HCT116 (cell line): Measurements from ENCODE around the gene OR2L8. TPM values are rescaled to one million over a fixed set of nuclear protein-coding genes. Genes with fewer than 3 reads are reported as not detected.

Experiments used
- ATAC-seq: fragments of 200-7000 bp; cut with Tn5 transposase; 2 replicates; pipeline ENCODE4 v1.9.1; 2020; ENCODE audit warnings: mild to moderate bottlenecking, moderate library complexity
- BruUV-seq: library from RNA; stranded (reverse); fragments of 400-500 nt; replicated peaks from 2 replicates; lab custom pipeline; 2021; lab: Mats Ljungman, UMichigan
- CTCF ChIA-PET: fragments of 300-600 bp; sonication (Branson Sonifier 250); formaldehyde crosslinking; loops from one replicate; lab custom pipeline; 2021; ENCODE audit warnings: antibody characterized with exemption; lab: Charles Lee
- POLR2A ChIA-PET: fragments of 300-600, 350-600 bp; sonication (Branson Sonifier 250); formaldehyde crosslinking; loops from one replicate; lab custom pipeline; 2021; ENCODE audit warnings: antibody characterized with exemption; lab: Charles Lee
- RAD21 ChIA-PET, 2 experiments: fragments of 300-600 bp; sonication (Branson Sonifier 250); formaldehyde crosslinking; loops; one replicate each; lab custom pipeline; 2023; ENCODE audit warnings: low total read pairs in 2 of 2; ENCODE audit not compliant: uncharacterized antibody in 2 of 2, unreplicated experiment in 2 of 2, low non-redundant PET in 1 of 2; lab: Charles Lee
- DNase-seq: peaks from one replicate; pipeline ENCODE4 v3.0.0-alpha.2; 2010; ENCODE audit warnings: low read depth, low spot score
- H2AFZ ChIP-seq: fragments of 200-600 bp; shearing (Covaris generic), sonication (generic); 2 replicates; pipeline ENCODE4 v1.6.1; 2017; ENCODE audit warnings: low read depth, mixed run types, mixed read lengths, antibody characterized with exemption, low read length; ENCODE audit not compliant: poor library complexity, severe bottlenecking
- H3K27ac ChIP-seq: 2 replicates; pipeline ENCODE4 v1.5.1; 2012; ENCODE audit warnings: low read depth, low read length
- H3K27me3 ChIP-seq: fragments of 200-600 bp; sonication (generic); 2 replicates; pipeline ENCODE4 v1.6.1; 2016; ENCODE audit warnings: mixed run types, low read length, mixed read lengths; ENCODE audit not compliant: insufficient read depth
- H3K36me3 ChIP-seq, 2 experiments: fragments of 200-500 bp in 1 of 2; fragments of 200-600 bp in 1 of 2; sonication (Bioruptor generic) in 1 of 2; sonication (generic) in 1 of 2; 2 replicates each; pipeline versions ENCODE4 v1.5.1 to v1.6.1; 2014 to 2016; ENCODE audit warnings: low read length in 2 of 2, inconsistent platforms in 1 of 2, mixed read lengths in 1 of 2, mixed run types in 1 of 2; ENCODE audit not compliant: insufficient read depth in 2 of 2, control insufficient read depth in 1 of 2
- H3K4me1 ChIP-seq, 2 experiments: fragments of 200-600 bp in 1 of 2; sonication (generic) in 1 of 2; 2 replicates each; pipeline versions ENCODE4 v1.5.1 to v1.6.1; 2012 to 2017; ENCODE audit warnings: low read length in 2 of 2, inconsistent platforms in 1 of 2, mild to moderate bottlenecking in 1 of 2, mixed read lengths in 1 of 2, mixed run types in 1 of 2, moderate library complexity in 1 of 2; ENCODE audit not compliant: insufficient read depth in 2 of 2, control insufficient read depth in 1 of 2
- H3K4me2 ChIP-seq: fragments of 200-600 bp; sonication (generic); 2 replicates; pipeline ENCODE4 v1.6.1; 2017; ENCODE audit warnings: mixed run types, low read length, mixed read lengths
- H3K4me3 ChIP-seq, 2 experiments: fragments of 200-600 bp in 1 of 2; sonication (generic) in 1 of 2; replicated peaks in 1 of 2; 2 replicates each; pipeline ENCODE4 v1.5.1; 2011 to 2016; ENCODE audit warnings: low read length in 2 of 2, control low read depth in 1 of 2, low read depth in 1 of 2, mild to moderate bottlenecking in 1 of 2, mixed read lengths in 1 of 2, mixed run types in 1 of 2
- H3K79me2 ChIP-seq: fragments of 200-600 bp; sonication (generic); 2 replicates; pipeline ENCODE4 v1.6.1; 2017; ENCODE audit warnings: mild to moderate bottlenecking, mixed run types, low read length, moderate library complexity, mixed read lengths; ENCODE audit not compliant: insufficient read depth
- H3K9ac ChIP-seq: fragments of 200-600 bp; sonication (generic); 2 replicates; pipeline ENCODE4 v1.6.1; 2016; ENCODE audit warnings: low read length, mixed read lengths
- H3K9me2 ChIP-seq: fragments of 200-600 bp; sonication (generic), shearing (Covaris generic); 2 replicates; pipeline ENCODE4 v1.6.1; 2017; ENCODE audit warnings: mixed run types, mild to moderate bottlenecking, moderate library complexity; ENCODE audit not compliant: insufficient read depth
- H3K9me3 ChIP-seq, 2 experiments: fragments of 200-500 bp in 1 of 2; fragments of 200-600 bp in 1 of 2; sonication (Bioruptor generic) in 1 of 2; sonication (generic) in 1 of 2; 2 replicates each; pipeline ENCODE4 v1.6.1; 2014 to 2017; ENCODE audit warnings: low read length in 2 of 2, mixed read lengths in 2 of 2, inconsistent platforms in 1 of 2, low read depth in 1 of 2, mild to moderate bottlenecking in 1 of 2, mixed run types in 1 of 2, moderate library complexity in 1 of 2; ENCODE audit not compliant: control insufficient read depth in 1 of 2, insufficient read depth in 1 of 2
- H4K20me1 ChIP-seq: fragments of 200-600 bp; sonication (generic), shearing (Covaris generic); 2 replicates; pipeline ENCODE4 v1.6.1; 2017; ENCODE audit warnings: mixed run types, mild to moderate bottlenecking, moderate library complexity; ENCODE audit not compliant: insufficient read depth
- ATF3 ChIP-seq: IDR thresholded peaks from 2 replicates; pipeline ENCODE4 v1.6.1; 2012
- CBX3 ChIP-seq: IDR thresholded peaks from 2 replicates; pipeline ENCODE4 v1.6.1; 2012; ENCODE audit warnings: low read depth
- CEBPB ChIP-seq: IDR thresholded peaks from 2 replicates; pipeline ENCODE4 v1.6.1; 2012; ENCODE audit warnings: low read depth
- CTCF ChIP-seq, 3 experiments: fragments of 200-600 bp in 1 of 3; sonication (generic) in 1 of 3; IDR thresholded peaks in 2 of 3; conservative IDR thresholded peaks in 1 of 3; 2 replicates each; pipeline ENCODE4 v1.5.1; 2012 to 2017; ENCODE audit warnings: low read depth in 2 of 3, low read length in 2 of 3, antibody characterized with exemption in 1 of 3, borderline replicate concordance in 1 of 3, control low read depth in 1 of 3, mild to moderate bottlenecking in 1 of 3, mixed read lengths in 1 of 3, mixed run types in 1 of 3, moderate library complexity in 1 of 3; ENCODE audit not compliant: insufficient read depth in 1 of 3
- EZH2 ChIP-seq: fragments of 200-600 bp; sonication (generic); IDR thresholded peaks from 2 replicates; pipeline ENCODE4 v1.6.1; 2017; ENCODE audit warnings: antibody characterized with exemption, mixed run types
- EZH2phosphoT487 ChIP-seq: fragments of 200-600 bp; IDR thresholded peaks from 2 replicates; pipeline ENCODE4 v1.6.1; 2018; ENCODE audit warnings: antibody characterized with exemption, borderline replicate concordance
- FOSL1 ChIP-seq: IDR thresholded peaks from 2 replicates; pipeline ENCODE4 v1.6.1; 2012; ENCODE audit warnings: low read depth
- POLR2A ChIP-seq: IDR thresholded peaks from 2 replicates; pipeline ENCODE4 v1.7.0; 2011; ENCODE audit warnings: borderline replicate concordance; ENCODE audit not compliant: insufficient read depth, insufficient read length; ENCODE audit errors: extremely low read depth
- RAD21 ChIP-seq: IDR thresholded peaks from 2 replicates; pipeline ENCODE4 v1.6.1; 2012; ENCODE audit warnings: low read depth, mild to moderate bottlenecking
- SP1 ChIP-seq: IDR thresholded peaks from 2 replicates; pipeline ENCODE4 v1.6.1; 2012; ENCODE audit warnings: low read depth
- SRF ChIP-seq: IDR thresholded peaks from 2 replicates; pipeline ENCODE4 v1.6.1; 2012; ENCODE audit warnings: low read depth
- TCF7L2 ChIP-seq: IDR thresholded peaks from 2 replicates; pipeline ENCODE4 v1.7.0; 2011; ENCODE audit warnings: borderline replicate concordance, inconsistent platforms; ENCODE audit not compliant: insufficient read depth, insufficient read length; ENCODE audit errors: extremely low read depth
- YY1 ChIP-seq: IDR thresholded peaks from 2 replicates; pipeline ENCODE4 v1.6.1; 2011; ENCODE audit warnings: low read length, low read depth, moderate library complexity, mild to moderate bottlenecking; ENCODE audit not compliant: insufficient replicate concordance; ENCODE audit errors: extremely low read depth
- ZBTB33 ChIP-seq: IDR thresholded peaks from 2 replicates; pipeline ENCODE4 v1.6.1; 2011; ENCODE audit warnings: mild to moderate bottlenecking, low read length, moderate library complexity; ENCODE audit not compliant: insufficient replicate concordance; ENCODE audit errors: extremely low read depth
- ZNF274 ChIP-seq: fragments of 200-500 bp; sonication (Bioruptor generic); IDR thresholded peaks from 2 replicates; pipeline ENCODE4 v1.6.1; 2014; ENCODE audit warnings: mild to moderate bottlenecking, low read depth, low read length, inconsistent platforms
- intact Hi-C: fragments of 100-400 bp; cut with micrococcal nuclease; formaldehyde crosslinking; loops from 2 replicates; pipeline ENCODE4 v1.10.0; 2022
- total RNA-seq: library from RNA; stranded (reverse); gene quantifications from one replicate; pipeline ENCODE4 v1.2.1, GENCODE V29; 2021; ENCODE audit not compliant: unreplicated experiment

The OR2L8 gene
- total RNA-seq, 1 experiment from 2014 or later, result not detected

DNA sequence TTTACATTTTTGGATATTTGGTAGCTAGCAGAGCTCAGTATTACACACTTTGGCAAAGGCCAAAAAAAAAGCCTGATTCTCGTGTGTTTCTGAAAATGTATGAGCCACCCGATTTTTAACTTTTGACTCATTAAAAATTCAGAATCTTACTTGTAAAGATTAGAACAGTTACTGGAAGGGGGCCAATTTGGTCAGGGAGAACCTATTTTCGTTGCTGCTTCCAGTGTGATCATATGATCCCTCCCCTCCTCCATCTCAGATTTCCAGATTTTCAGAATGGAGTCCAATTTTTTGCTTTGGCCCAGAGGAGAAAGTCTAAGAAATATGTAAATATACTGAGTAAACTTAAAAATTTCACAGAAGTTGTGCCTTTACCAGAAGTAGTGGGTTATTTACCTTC is 13.1 kb downstream of the OR2L8 start:
- Histone ChIP-seq H3K4me2 (no peak overlapping the region), H3K4me3 (no peak overlapping the region), H3K9ac (no peak overlapping the region), H2AFZ (no peak overlapping the region), H3K9me2 (no peaks in the 10 kb centered on the region), H3K4me1 (no peaks in the 10 kb centered on the region)
- CTCF ChIA-PET, result no interaction called here
- POLR2A ChIA-PET, result no interaction called here
- RAD21 ChIA-PET, result no interaction called here
- BruUV-seq, result no TSS peak
- no peak for TF ChIP-seq FOSL1
- TF ChIP-seq YY1, result no peak
- no peak for TF ChIP-seq ATF3
- TF ChIP-seq CEBPB, result no peak
- TF ChIP-seq EZH2, result no peak
- no peak for TF ChIP-seq ZBTB33
- no peak for TF ChIP-seq TCF7L2
- TF ChIP-seq ZNF274, result no peak
- no peak for TF ChIP-seq CTCF (IDR thresholded peaks at IDR 0.05 in 2 of 3, conservative IDR thresholded peaks at IDR 0.05 in 1 of 3; ENCODE audit: borderline replicate concordance in 1 of 3, insufficient read depth in 1 of 3, low read depth in 2 of 3, low read length in 2 of 3)
- TF ChIP-seq POLR2A, result no peak
- no peak for TF ChIP-seq CBX3
- no peak for TF ChIP-seq EZH2phosphoT487
- TF ChIP-seq SP1, result no peak
- TF ChIP-seq RAD21, result no peak
- no peak for TF ChIP-seq SRF
- TF ChIP-seq, all 23 proteins: peak for 0
- H3K27ac ChIP-seq, result no peak overlapping the region
- DNase-seq, result no peak
- H4K20me1 ChIP-seq, result no peaks in the 10 kb centered on the region
- H3K79me2 ChIP-seq, result no peaks in the 10 kb centered on the region
- ATAC-seq, result no peak
- H3K27me3 ChIP-seq, result no peaks in the 10 kb centered on the region
- intact Hi-C loops, result no loop called here
- H3K36me3 ChIP-seq, result no peaks in the 10 kb centered on the region
- H3K9me3 ChIP-seq, result peaks cover 3 to 20% of the 10 kb centered on the region in 2 experiments; a peak in 2 of 4 replicates
